ENCODE results near the gene TCTN2. TPM values are rescaled to one million over a fixed set of nuclear protein-coding genes. Genes with fewer than 3 reads are reported as not detected.

The TCTN2 gene
- total RNA-seq, 3 donors from 2014 or later = 2.4 to 4.3 (median 3.5) TPM

DNA sequence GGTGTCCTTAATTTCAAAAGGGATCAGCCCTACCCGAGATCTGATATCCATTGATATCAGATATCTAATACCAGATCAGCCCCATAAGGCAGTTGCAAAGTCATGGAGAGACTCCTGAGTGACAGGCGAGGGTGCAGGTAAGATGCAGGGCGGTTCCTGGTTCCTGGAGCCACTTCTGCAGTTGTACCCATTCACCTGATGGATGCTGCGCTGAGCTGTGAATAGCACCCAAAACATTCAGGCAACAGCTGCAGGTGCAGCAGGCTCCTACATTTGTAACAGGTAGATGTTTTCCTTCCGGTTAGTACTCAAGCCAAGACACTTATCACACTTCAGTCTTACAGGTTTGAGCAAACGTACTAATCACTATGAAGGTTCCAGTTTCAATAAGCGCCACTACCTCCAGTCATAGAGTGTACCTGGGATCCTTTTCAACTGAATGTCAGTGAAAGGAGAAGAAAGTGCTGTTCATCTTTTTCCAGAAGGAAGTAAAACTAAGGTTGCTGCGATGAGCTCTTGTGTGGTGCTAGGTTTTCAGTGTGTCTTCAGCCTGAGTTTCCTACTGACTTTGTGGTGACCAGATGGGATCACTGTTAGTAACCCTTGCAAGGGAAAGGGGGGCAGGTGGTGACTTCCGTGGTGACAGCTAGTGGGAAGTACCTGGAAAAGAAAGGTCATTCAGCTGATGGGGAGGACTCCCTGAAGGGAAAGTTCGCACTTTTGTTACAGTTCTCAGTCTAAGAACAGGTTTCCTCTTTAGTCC, 43.1 kb downstream of the TCTN2 start:
- DNase-seq = no peak
- peak overlapping the region; percentile 92 for H3K4me3 Mint-ChIP-seq
- no peaks in the 10 kb centered on the region for H3K9me3 Mint-ChIP-seq
- H3K36me3 Mint-ChIP-seq (ENCODE audit: insufficient read depth) = no peaks in the 10 kb centered on the region
- peak; percentile 37 to 51 for ATAC-seq
- H3K27me3 Mint-ChIP-seq (ENCODE audit: low read depth) = no peaks in the 10 kb centered on the region
- peaks cover 40% of the 10 kb centered on the region for H3K4me1 Mint-ChIP-seq (ENCODE audit: low read depth)

GRCh38 chr12:123715195-123715594, 44.3 kb downstream of the TCTN2 start:
- Mint-ChIP-seq H3K4me3 (peak overlapping the region; percentile 92), H3K4me1 (ENCODE audit: low read depth) (peaks cover 45% of the 10 kb centered on the region), H3K36me3 (ENCODE audit: insufficient read depth) (peaks cover 6% of the 10 kb centered on the region), H3K9me3 (no peaks in the 10 kb centered on the region), H3K27me3 (ENCODE audit: low read depth) (no peaks in the 10 kb centered on the region)
- ATAC-seq = peak; percentile 24 to 29
- no peak for DNase-seq

DNA sequence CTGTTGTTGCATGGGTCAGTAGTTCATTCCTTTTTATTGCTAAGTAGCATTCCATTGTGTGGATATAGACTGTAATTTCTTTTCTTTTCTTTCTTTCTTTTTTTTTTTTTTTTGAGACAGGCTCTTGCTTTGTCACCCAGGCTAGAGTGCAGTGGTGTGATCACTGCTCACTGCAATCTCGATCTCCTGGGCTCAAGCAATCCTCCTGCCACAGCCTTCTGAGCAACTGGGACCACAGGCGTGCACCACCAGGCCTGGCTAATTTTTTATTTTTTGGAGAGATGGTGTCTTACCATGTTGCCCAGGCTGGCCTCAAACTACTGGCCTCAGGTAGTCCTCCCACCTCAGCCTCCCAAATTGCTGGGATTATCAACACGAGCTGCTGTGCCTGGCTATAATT, 46.4 kb downstream of the TCTN2 start:
- Mint-ChIP-seq H3K27me3 (ENCODE audit: low read depth) (no peaks in the 10 kb centered on the region), H3K9me3 (no peaks in the 10 kb centered on the region), H3K4me1 (ENCODE audit: low read depth) (peaks cover 43% of the 10 kb centered on the region), H3K36me3 (ENCODE audit: insufficient read depth) (peaks cover 7% of the 10 kb centered on the region), H3K4me3 (no peak overlapping the region)
- no peak for DNase-seq
- no peak for ATAC-seq

DNA sequence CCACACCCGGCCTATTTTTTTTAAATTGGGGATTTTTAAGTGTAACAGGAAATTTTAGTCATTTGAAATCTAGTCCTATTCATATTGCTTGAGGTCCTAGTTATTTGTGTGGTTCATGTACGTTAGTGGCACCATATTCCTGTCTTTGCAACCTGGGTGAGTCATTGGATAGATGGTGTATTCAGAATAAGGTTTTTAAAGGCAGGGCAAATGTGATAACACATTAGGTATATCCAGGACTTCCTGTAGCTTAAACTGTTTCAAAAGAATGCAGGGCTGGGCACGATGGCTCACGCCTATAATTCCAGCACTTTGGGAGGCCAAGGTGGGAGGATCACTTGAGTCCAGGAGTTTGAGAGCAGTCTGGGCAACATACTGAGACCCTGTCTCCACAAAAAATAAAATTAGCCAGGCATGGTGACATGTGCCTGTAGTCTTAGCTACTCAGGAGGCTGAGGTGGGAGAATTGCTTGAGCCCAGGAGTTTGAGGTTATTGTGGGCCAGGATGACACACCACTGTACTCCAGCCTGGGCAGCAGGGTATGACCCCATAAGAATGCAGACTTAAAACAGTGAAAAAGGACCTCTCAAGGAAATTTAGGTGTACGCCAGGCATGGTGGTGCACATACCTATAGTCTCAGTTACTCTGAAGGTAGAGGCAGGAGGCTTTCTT, 49.4 kb downstream of the TCTN2 start:
- H3K36me3 Mint-ChIP-seq (ENCODE audit: insufficient read depth) = peaks cover 12% of the 10 kb centered on the region
- no peaks in the 10 kb centered on the region for H3K27me3 Mint-ChIP-seq (ENCODE audit: low read depth)
- H3K4me1 Mint-ChIP-seq (ENCODE audit: low read depth) = peaks cover 36% of the 10 kb centered on the region

GRCh38 chr12:123721245-123721644, 50.3 kb downstream of the TCTN2 start:
- Mint-ChIP-seq H3K9me3 (no peaks in the 10 kb centered on the region), H3K36me3 (ENCODE audit: insufficient read depth) (peaks cover 18% of the 10 kb centered on the region), H3K27me3 (ENCODE audit: low read depth) (no peaks in the 10 kb centered on the region), H3K4me3 (no peak overlapping the region), H3K4me1 (ENCODE audit: low read depth) (peaks cover 31% of the 10 kb centered on the region)
- ATAC-seq (no peak), DNase-seq (no peak)

More for the DNA sequence above, 49.4 kb downstream of the TCTN2 start:
- no peak for ATAC-seq
- no peak overlapping the region for H3K4me3 Mint-ChIP-seq
- no peaks in the 10 kb centered on the region for H3K9me3 Mint-ChIP-seq
- no peak for DNase-seq

DNA sequence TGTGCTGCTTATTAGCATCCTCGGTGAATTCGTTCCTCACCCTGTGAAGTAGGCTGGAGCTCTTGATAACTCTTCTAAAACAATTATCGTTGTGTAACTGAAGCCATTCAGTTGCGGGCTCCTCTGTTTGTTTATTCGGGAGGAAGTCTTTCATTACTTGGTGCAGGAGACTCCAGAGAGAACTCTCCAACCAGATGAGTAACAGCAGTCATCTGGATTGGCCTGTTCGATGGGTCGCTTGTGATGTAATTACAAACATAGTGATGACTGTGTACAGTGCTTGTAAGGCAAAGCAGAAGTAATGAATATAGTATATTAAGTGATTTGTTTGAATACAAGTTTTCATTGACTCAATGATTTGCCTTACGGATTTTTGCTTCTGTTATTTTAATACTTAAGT, 52.1 kb downstream of the TCTN2 start:
- H3K4me3 Mint-ChIP-seq = no peak overlapping the region
- peaks cover 27% of the 10 kb centered on the region for H3K4me1 Mint-ChIP-seq (ENCODE audit: low read depth)
- DNase-seq (no peak), ATAC-seq (no peak)
- H3K9me3 Mint-ChIP-seq = no peaks in the 10 kb centered on the region
- no peaks in the 10 kb centered on the region for H3K27me3 Mint-ChIP-seq (ENCODE audit: low read depth)
- peaks cover 22% of the 10 kb centered on the region for H3K36me3 Mint-ChIP-seq (ENCODE audit: insufficient read depth)

DNA sequence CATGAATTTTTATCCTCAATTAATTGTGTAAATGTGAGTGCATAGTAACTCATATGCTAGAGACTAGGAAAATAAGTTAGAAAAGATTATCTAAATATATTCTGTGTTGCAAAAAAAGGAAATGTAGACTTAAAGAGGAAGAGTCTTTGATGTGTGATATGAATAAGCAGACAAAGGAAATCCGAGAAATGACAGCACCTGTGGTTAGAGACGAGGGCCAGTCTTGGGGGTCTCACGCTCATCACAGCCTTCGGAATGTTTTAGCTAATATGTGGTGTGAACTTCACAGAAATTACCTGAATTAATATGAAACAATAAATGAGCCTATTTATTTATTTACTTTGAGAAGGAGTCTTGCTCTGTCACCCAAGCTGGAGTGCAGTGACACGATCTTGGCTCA, 52.9 kb downstream of the TCTN2 start:
- Mint-ChIP-seq H3K36me3 (ENCODE audit: insufficient read depth) (peaks cover 26% of the 10 kb centered on the region), H3K4me1 (ENCODE audit: low read depth) (peaks cover 27% of the 10 kb centered on the region), H3K4me3 (no peak overlapping the region), H3K9me3 (no peaks in the 10 kb centered on the region), H3K27me3 (ENCODE audit: low read depth) (no peaks in the 10 kb centered on the region)
- peak; percentile 64 to 70 for ATAC-seq
- DNase-seq = no peak

DNA sequence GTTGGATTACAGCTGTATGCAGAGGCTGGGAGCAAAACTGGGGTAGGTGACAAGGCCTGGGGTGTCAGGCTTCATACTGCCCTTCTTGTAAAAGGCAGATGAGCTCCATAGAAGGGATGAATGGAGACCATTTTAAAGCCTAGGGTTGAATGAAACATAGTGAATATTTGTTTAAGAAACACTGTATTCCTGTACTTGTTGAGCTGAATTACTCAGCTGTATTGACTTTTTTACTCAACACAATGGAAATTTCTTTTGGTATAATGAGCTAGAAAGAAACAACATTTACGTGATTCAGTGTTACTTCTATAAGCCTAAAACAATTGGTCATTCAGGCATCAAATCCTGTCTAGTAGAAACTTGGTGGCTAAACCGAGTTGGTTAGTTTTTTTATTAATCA, 55.3 kb downstream of the TCTN2 start:
- ATAC-seq (peak; percentile 34 to 44), DNase-seq (no peak)
- Mint-ChIP-seq H3K4me3 (no peak overlapping the region), H3K9me3 (no peaks in the 10 kb centered on the region), H3K36me3 (ENCODE audit: insufficient read depth) (peaks cover 35% of the 10 kb centered on the region), H3K4me1 (ENCODE audit: low read depth) (peaks cover 16% of the 10 kb centered on the region), H3K27me3 (ENCODE audit: low read depth) (no peaks in the 10 kb centered on the region)

- Mint-ChIP-seq H3K4me3 (no peak overlapping the region), H3K27me3 (ENCODE audit: low read depth) (no peaks in the 10 kb centered on the region), H3K36me3 (ENCODE audit: insufficient read depth) (peaks cover 42% of the 10 kb centered on the region), H3K4me1 (ENCODE audit: low read depth) (peaks cover 19% of the 10 kb centered on the region), H3K9me3 (no peaks in the 10 kb centered on the region)
- DNase-seq (no peak), ATAC-seq (no peak)
Measured at GRCh38 chr12:123726962-123727361, 56.0 kb downstream of the TCTN2 start.

- Mint-ChIP-seq H3K27me3 (ENCODE audit: low read depth) (no peaks in the 10 kb centered on the region), H3K9me3 (no peaks in the 10 kb centered on the region), H3K4me1 (ENCODE audit: low read depth) (peaks cover 16% of the 10 kb centered on the region), H3K4me3 (no peak overlapping the region), H3K36me3 (ENCODE audit: insufficient read depth) (peaks cover 47% of the 10 kb centered on the region)
- ATAC-seq (no peak), DNase-seq (no peak)
Measured at GRCh38 chr12:123727878-123728277, 57.0 kb downstream of the TCTN2 start.

DNA sequence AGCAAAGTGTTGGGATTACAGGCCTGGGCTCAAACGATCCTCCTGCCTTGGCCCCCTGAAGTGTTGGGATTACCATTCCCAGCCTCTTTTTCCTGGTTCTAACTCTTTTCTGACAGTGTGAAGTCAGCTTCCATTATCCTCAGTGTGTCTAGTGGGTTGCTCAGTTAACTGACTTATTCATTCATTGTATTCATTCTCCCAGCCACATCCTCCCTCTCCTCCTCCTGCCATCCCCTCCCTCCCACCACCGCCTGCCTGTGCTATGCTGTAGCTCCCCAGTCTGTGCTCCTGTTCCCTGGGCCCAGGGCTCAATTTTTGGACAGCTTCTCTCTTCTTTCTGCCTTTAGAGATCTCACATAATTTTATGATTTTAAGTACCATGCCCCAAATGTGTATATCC, 60.7 kb downstream of the TCTN2 start:
- Mint-ChIP-seq H3K9me3 (no peaks in the 10 kb centered on the region), H3K4me3 (no peak overlapping the region), H3K4me1 (ENCODE audit: low read depth) (peaks cover 9% of the 10 kb centered on the region), H3K36me3 (ENCODE audit: insufficient read depth) (peaks cover 61% of the 10 kb centered on the region), H3K27me3 (ENCODE audit: low read depth) (no peaks in the 10 kb centered on the region)
- DNase-seq (no peak), ATAC-seq (no peak)

DNA sequence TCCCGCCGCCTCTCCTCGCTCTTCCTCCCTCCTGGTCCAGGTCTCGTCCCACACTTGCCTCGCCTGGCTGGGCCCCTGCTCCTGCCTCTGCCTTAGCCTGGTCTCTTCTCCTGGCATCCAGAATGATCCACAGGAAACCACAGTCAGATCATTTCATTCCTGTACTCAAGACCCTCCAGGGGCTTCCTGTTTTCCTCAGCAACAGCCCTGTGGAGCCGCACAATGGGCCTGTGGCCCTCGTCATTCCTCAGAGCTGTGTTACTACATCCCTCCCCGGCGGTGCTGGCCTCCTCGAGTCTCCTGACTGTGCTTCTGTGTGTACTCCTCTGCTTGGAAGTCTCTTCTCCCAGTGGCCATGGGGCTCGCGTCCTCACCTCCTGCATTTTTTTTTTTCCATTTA, 61.3 kb downstream of the TCTN2 start:
- Mint-ChIP-seq H3K9me3 (no peaks in the 10 kb centered on the region), H3K36me3 (ENCODE audit: insufficient read depth) (peaks cover 65% of the 10 kb centered on the region), H3K4me1 (ENCODE audit: low read depth) (peaks cover 9% of the 10 kb centered on the region), H3K4me3 (no peak overlapping the region), H3K27me3 (ENCODE audit: low read depth) (no peaks in the 10 kb centered on the region)
- ATAC-seq (no peak), DNase-seq (no peak)

- Mint-ChIP-seq H3K36me3 (ENCODE audit: insufficient read depth) (peaks cover 71% of the 10 kb centered on the region), H3K9me3 (no peaks in the 10 kb centered on the region), H3K4me3 (no peak overlapping the region), H3K4me1 (ENCODE audit: low read depth) (peaks cover 10% of the 10 kb centered on the region), H3K27me3 (ENCODE audit: low read depth) (no peaks in the 10 kb centered on the region)
- ATAC-seq (no peak), DNase-seq (no peak)
Measured at GRCh38 chr12:123733229-123733628, 62.3 kb downstream of the TCTN2 start.

- no peak for DNase-seq
- H3K27me3 Mint-ChIP-seq (ENCODE audit: low read depth) = no peaks in the 10 kb centered on the region
- H3K36me3 Mint-ChIP-seq (ENCODE audit: insufficient read depth) = peaks cover 70% of the 10 kb centered on the region
- no peaks in the 10 kb centered on the region for H3K9me3 Mint-ChIP-seq
- no peak overlapping the region for H3K4me3 Mint-ChIP-seq
- no peak for ATAC-seq
- peaks cover 10% of the 10 kb centered on the region for H3K4me1 Mint-ChIP-seq (ENCODE audit: low read depth)
Measured at GRCh38 chr12:123734268-123734667, 63.4 kb downstream of the TCTN2 start.

GRCh38 chr12:123741937-123742572, 71.1 kb downstream of the TCTN2 start:
- Mint-ChIP-seq H3K4me1 (ENCODE audit: low read depth) (peaks cover 18% of the 10 kb centered on the region), H3K4me3 (no peak overlapping the region), H3K36me3 (ENCODE audit: insufficient read depth) (peaks cover 56% of the 10 kb centered on the region), H3K27me3 (ENCODE audit: low read depth) (no peaks in the 10 kb centered on the region), H3K9me3 (no peaks in the 10 kb centered on the region)
- DNase-seq = no peak
- peak; percentile 46 to 65 for ATAC-seq
